Stimulated activated effector memory CD8-positive, alpha-beta T cell treated with anti-CD3 and anti-CD28 coated beads, Interleukin-12 subunit alpha, Interleukin-12 subunit beta, amount 100 ng/mL, for 72 hours (primary cell): ENCODE results near the gene RAE1.

Experiments
- ATAC-seq: fragments of 150-1000 bp; cut with Tn5 transposase; 2 replicates; pipeline ENCODE4 v1.10.0; 2021
- DNase-seq, 2 donors: peaks; one replicate each; pipeline ENCODE4 v3.0.0; 2021 to 2022; ENCODE audit warnings: low spot score in 2 of 2
- H3K27ac Mint-ChIP-seq: one replicate; pipeline ENCODE4 v1.8.0; 2022; ENCODE audit warnings: mild to moderate bottlenecking, mixed read lengths
- H3K36me3 Mint-ChIP-seq: one replicate; pipeline ENCODE4 v1.8.0; 2022; ENCODE audit warnings: mild to moderate bottlenecking, mixed read lengths
- H3K4me1 Mint-ChIP-seq: one replicate; pipeline ENCODE4 v1.8.0; 2022; ENCODE audit warnings: mixed read lengths
- H3K4me3 Mint-ChIP-seq: one replicate; pipeline ENCODE4 v1.8.0; 2022; ENCODE audit warnings: mild to moderate bottlenecking, mixed read lengths
- H3K9me3 Mint-ChIP-seq: one replicate; pipeline ENCODE4 v1.8.0; 2022; ENCODE audit warnings: mixed read lengths

Gene RAE1

DNA sequence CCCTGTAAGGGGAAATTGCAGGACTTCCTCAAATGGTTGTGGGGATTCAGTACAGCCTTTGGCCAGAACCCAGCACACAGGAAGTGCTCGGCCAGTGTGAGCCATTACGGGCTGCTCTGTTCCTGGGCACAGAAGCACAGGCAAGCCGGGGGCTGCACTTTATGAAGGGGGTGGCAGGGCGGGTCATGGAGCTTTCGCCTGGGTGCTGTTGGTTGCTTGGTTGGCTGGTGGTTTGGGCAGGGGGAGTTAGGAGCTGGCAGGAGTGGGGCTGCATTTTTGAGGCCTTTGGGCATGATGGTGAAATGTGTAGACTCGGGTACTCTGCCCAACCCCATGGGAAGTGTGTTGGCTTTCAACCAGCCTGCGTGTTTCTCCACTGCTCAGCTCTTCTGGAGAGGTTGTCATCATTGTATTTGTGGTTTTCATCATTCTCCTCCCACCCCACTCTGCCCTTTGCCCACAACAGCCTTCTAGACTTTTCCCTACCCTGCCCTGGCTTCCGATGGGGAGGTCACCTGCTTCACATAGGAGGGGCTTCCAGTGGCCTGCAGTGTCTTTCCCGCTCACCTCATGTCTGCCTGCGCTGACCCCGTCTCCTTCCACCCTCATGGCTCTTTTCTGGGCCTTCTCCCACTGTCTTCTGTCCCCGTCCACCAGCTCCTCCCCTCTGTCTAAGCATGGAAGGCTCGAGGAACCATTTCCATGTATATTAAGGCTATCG, 24.0 kb downstream of the RAE1 start:
- peak overlapping the region; percentile 81 for H3K27ac Mint-ChIP-seq
- no peaks in the 10 kb centered on the region for H3K9me3 Mint-ChIP-seq
- ATAC-seq (no peak), DNase-seq (no peak)
- H3K4me3 Mint-ChIP-seq = no peak overlapping the region
- no peaks in the 10 kb centered on the region for H3K36me3 Mint-ChIP-seq
- H3K4me1 Mint-ChIP-seq = peaks cover 35% of the 10 kb centered on the region

DNA sequence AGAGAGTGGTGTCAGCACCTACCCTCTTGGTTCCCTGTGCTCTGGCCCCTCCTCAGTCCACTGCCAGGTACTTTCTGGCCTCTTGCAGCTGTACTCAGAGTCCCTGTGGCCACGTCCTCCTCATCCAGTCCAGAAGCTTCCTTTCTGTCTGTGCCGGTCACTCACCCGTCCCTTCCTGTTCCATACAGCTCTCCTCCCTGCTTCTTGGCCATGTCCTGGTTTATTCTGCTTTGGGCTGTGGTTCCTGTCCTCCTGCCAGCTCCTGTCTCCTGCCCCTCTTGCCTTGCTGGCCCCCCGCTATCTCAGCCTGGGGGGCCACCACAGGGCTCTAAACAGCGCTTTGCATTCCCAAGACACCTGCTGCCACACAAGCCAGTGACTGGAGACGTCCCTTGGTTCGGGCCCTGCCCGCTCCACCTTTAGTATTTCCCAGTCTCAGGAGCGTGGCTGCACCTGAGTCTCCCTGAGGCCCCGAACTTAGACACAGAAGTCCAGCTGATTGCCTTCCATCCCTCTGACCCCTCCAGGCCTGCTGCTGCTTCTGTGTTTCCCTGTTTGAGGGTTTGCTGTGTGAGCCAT, 24.7 kb downstream of the RAE1 start:
- Mint-ChIP-seq H3K36me3 (no peaks in the 10 kb centered on the region), H3K4me1 (peaks cover 33% of the 10 kb centered on the region), H3K9me3 (no peaks in the 10 kb centered on the region), H3K4me3 (no peak overlapping the region), H3K27ac (peak overlapping the region; percentile 81)
- ATAC-seq = no peak
- DNase-seq = no peak

DNA sequence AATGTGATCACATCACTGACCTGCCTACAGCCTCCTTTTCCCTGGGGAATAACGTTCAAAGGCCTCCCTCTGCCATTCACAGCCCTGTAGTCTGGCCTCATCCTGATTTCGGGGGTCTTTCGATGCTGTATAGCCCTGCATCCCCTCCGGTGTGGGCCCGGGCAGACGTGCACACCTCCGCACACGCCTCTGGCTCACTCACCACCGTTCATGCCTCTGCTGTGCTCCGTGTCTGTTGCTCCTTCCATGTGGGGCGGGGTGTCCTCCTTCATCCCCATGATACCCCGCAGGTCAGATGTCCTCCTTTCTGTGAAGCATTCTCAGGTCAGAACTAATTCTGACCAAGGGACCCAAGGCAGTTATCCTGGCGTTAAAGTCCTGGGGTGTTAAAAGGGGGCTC, 26.3 kb downstream of the RAE1 start:
- H3K36me3 Mint-ChIP-seq = peaks cover 7% of the 10 kb centered on the region
- ATAC-seq = no peak
- H3K27ac Mint-ChIP-seq = peak overlapping the region; percentile 37
- H3K4me1 Mint-ChIP-seq = peaks cover 42% of the 10 kb centered on the region
- H3K9me3 Mint-ChIP-seq = no peaks in the 10 kb centered on the region
- DNase-seq = no peak
- H3K4me3 Mint-ChIP-seq = no peak overlapping the region

DNA sequence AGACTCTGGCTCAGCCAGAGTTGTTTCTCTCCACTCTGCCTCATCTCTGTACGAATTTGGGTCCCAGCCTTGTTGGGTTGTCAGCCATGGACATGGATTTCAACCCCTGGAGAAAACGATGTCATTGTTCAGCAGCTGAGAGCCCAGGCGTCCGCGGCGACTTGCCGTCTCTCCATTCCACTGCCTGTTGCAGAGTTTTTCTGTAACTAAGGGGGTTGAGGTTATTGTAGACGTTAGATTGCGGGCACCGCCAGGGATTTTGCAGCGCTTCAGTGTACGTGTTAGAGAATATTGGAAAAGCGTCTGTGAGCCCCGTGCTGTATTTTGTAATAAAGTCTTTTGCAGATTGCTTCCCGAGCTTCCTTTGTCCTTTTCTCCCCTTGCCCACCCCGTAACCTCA, 27.1 kb downstream of the RAE1 start:
- no peak overlapping the region for H3K4me3 Mint-ChIP-seq
- H3K9me3 Mint-ChIP-seq = no peaks in the 10 kb centered on the region
- H3K27ac Mint-ChIP-seq = peak overlapping the region; percentile 37
- no peak for DNase-seq
- ATAC-seq = no peak
- peaks cover 49% of the 10 kb centered on the region for H3K4me1 Mint-ChIP-seq
- peaks cover 10% of the 10 kb centered on the region for H3K36me3 Mint-ChIP-seq

DNA sequence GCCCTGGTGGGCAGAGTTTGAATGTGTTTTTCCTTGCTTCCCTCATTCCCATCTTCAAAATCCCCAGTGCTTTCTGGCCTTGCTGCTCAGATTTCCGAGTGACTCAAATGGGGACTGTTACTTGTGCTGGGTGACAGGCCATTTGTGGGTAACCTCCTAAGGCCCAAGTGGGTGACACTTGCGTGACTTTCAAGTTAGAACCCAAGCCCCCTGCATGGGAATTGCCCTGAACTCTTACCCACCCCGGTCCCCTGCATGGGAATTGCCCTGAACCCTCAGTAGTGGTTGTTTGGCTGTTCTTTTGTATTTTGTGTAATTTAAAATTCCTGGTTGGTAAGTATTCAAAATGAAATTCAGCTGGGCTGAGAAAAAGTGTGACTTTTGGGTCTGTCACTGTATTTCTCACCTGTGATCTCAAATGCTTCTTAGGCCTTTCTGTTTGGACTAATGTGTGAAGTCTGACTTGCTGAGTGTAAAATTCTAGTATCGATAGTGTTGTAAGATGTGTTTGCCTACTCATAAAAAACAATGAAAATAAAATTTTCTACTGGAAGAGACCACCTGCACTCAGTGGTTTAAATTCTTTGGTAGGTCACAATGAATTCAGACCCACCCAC, 27.7 kb downstream of the RAE1 start:
- no peak overlapping the region for H3K4me3 Mint-ChIP-seq
- peak overlapping the region; percentile 62 for H3K27ac Mint-ChIP-seq
- DNase-seq = no peak
- peak; percentile 75 for ATAC-seq
- H3K36me3 Mint-ChIP-seq = peaks cover 15% of the 10 kb centered on the region
- peaks cover 54% of the 10 kb centered on the region for H3K4me1 Mint-ChIP-seq
- no peaks in the 10 kb centered on the region for H3K9me3 Mint-ChIP-seq

DNA sequence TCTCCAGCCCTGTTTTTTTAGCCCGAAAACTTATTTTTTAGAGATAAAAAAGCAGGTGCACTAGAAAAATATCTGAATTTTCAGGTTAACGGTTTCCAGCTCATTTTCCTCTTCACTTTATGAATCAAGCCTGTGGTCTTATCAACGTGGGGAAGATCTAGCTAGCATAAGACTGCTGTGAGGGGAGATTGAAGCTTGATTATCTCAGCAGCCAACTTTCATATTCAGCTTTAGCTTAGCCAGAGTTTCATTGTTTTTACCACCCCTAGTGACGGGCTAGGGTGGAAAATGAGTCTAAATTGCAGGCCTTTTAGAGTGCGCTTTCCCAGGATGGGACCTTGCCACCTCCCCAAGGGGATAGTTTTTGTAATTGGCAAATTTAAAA, 28.2 kb downstream of the RAE1 start:
- Mint-ChIP-seq H3K4me1 (peaks cover 57% of the 10 kb centered on the region), H3K27ac (peak overlapping the region; percentile 62), H3K4me3 (no peak overlapping the region), H3K9me3 (no peaks in the 10 kb centered on the region), H3K36me3 (peaks cover 15% of the 10 kb centered on the region)
- ATAC-seq (peak; percentile 68), DNase-seq (no peak)

DNA sequence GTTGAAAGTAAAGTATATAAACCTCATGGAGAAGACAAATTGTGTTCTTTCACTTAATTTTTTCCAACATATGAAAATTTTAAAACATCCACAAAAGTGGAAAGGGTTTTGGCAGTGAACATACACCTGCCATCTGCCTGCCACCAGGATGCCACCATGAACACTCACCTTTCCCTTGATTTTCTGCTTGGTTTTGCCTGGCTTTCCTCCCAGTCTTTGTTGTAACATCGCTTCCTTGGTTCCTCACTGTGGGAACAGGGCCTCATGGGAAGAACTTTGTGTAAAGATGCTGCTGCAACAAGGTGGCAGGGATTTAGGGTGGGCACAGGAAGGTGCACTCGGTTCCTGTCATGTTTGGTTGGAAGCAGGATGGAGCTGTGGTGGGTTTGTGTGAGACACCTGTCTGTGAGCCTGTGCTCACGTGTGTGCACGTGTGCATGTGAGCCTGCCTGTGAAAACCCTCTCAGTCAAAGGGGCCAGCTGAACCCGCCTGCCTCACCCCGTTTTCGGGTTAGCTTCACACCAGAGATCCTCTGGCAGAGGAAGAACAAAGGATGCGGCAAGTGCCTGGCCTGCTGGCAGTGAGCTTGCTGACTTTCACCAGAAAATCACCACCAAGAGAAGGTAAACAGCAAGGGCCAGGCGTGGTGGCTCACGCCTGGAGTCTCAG, 29.2 kb downstream of the RAE1 start:
- Mint-ChIP-seq H3K27ac (no peak overlapping the region), H3K4me1 (peaks cover 60% of the 10 kb centered on the region), H3K9me3 (no peaks in the 10 kb centered on the region), H3K36me3 (peaks cover 15% of the 10 kb centered on the region), H3K4me3 (no peak overlapping the region)
- ATAC-seq (no peak), DNase-seq (no peak)

DNA sequence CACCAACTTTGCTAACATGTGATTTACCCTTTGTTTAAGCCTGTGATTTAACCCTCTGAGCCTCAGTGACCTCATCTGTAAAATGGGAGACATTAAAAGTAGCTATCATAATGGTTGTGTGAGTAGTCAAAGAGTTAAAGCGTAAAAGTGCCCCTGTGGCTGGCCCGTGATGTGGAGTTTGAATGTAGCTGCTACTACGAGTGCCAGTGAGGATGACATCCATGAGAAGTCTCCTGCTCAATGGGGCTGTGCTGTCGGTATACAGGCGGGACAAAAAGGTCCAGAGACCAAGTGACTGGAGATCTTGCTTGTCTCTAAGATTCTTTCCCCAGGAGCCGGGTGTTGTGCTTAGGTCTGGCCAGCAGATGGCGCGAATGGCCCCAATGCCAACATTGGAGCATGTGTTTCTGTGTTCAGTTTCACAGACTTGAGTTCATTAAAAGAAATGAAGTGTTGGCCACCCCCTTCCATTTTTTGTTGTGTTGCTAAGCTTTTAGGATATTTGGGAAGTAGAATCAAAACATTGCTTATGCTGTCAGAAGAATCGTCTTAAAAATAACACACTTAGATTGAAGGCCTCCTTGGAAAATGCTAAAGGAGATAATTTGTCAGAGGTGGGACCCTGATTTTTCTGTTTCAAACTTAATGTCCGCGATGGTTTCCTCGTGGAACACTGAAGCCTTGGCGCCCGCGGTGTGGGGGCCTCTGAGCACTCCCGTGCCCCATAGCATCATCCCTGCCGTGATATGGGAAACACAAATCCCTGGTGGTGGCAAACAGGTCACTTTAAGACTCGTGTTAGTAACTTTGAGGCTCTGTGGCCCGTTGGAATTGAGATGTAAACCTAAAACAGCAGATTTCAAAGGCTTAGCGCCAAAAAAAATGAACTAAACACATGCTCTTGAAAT, 30.8 kb downstream of the RAE1 start:
- Mint-ChIP-seq H3K9me3 (no peaks in the 10 kb centered on the region), H3K27ac (no peak overlapping the region), H3K4me1 (peaks cover 50% of the 10 kb centered on the region), H3K4me3 (no peak overlapping the region), H3K36me3 (peaks cover 15% of the 10 kb centered on the region)
- ATAC-seq = peak; percentile 52
- DNase-seq = peak; percentile 83 to 89

DNA sequence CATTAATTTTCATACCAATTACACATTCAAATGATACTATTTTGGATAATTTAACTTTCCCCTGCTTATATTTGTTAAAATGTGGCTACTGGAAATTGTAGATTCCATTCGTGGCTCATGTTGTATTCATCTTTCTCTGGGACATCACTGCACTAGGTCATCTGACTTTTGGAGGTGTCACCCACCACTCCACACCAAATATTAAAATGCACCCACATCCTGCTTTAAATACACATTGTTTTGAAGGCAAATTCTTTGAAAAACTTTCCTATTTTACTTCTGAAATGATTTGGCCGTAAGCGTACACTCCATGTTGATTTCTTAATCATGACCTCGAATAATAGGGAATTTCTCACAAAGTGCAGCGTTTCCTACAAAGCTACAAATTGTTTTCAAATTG, 31.5 kb downstream of the RAE1 start:
- no peak overlapping the region for H3K27ac Mint-ChIP-seq
- no peaks in the 10 kb centered on the region for H3K9me3 Mint-ChIP-seq
- H3K4me1 Mint-ChIP-seq = peaks cover 46% of the 10 kb centered on the region
- peaks cover 15% of the 10 kb centered on the region for H3K36me3 Mint-ChIP-seq
- DNase-seq (no peak), ATAC-seq (no peak)
- H3K4me3 Mint-ChIP-seq = no peak overlapping the region

DNA sequence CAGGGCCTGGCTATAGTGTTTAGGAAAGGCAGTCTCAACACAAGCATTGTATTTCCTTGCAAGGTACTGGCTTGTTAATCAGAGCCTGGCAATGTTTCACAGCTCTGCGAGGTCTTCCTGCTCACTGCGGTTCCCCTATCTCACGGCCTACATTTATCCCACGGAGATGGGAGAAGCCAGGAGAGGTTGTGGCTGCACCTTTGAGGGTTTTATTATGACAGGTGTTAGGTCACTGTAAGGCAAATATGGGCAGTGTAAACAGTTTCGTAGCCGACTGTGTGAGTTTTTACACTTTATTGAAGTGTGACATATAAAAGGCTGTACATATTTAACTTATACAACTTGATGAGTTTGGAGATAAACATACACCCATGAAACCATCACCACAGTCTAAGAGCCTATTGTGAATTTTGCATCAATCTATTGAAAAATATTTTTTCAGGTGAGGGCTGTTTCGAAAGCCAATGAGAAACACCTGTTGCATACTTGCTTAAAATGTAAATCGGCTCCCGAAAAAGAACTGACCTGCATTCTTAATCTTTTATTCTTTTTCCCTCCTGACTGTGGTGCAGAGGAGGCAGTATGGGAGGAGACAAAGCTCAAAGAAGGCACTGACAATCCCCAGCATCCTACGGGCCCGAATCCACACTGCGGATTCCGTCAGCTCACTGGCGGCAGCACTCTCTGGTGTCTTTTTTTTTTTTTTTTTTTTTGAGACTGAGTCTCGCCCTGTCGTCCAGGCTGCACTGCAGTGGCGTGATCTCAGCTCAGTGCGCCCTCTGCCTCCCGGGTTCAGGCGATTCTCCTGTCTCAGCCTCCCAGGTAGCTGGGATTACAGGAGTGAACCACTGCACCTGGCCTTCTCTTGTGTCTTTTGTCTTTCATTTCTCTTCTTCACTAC, 32.6 kb downstream of the RAE1 start:
- peaks cover 15% of the 10 kb centered on the region for H3K36me3 Mint-ChIP-seq
- H3K4me3 Mint-ChIP-seq = no peak overlapping the region
- H3K4me1 Mint-ChIP-seq = peaks cover 34% of the 10 kb centered on the region
- ATAC-seq (no peak), DNase-seq (no peak)
- H3K9me3 Mint-ChIP-seq = no peaks in the 10 kb centered on the region
- H3K27ac Mint-ChIP-seq = peak overlapping the region; percentile 52

DNA sequence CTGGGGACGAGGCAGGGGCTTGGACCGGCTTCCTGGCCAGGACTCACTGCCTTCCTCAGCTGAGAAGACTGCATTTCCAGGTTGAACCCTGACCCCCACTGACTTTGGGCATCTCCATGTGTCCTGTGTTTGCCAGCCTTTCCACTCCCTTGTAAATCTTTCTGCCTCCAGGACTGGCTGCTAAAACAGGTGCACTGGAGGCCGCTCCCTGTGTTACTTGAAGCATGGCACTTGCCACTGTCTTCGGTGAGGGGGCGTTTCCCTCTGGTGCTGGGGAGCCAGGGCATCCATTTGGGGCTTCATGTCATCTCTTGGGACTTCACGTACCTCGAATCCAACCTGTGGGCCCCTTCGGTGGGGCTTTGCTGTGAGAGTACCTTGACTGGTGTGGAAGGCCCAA, 33.4 kb downstream of the RAE1 start:
- H3K4me3 Mint-ChIP-seq = no peak overlapping the region
- H3K4me1 Mint-ChIP-seq = peaks cover 29% of the 10 kb centered on the region
- H3K27ac Mint-ChIP-seq = peak overlapping the region; percentile 52
- DNase-seq (no peak), ATAC-seq (no peak)
- peaks cover 16% of the 10 kb centered on the region for H3K36me3 Mint-ChIP-seq
- H3K9me3 Mint-ChIP-seq = no peaks in the 10 kb centered on the region

DNA sequence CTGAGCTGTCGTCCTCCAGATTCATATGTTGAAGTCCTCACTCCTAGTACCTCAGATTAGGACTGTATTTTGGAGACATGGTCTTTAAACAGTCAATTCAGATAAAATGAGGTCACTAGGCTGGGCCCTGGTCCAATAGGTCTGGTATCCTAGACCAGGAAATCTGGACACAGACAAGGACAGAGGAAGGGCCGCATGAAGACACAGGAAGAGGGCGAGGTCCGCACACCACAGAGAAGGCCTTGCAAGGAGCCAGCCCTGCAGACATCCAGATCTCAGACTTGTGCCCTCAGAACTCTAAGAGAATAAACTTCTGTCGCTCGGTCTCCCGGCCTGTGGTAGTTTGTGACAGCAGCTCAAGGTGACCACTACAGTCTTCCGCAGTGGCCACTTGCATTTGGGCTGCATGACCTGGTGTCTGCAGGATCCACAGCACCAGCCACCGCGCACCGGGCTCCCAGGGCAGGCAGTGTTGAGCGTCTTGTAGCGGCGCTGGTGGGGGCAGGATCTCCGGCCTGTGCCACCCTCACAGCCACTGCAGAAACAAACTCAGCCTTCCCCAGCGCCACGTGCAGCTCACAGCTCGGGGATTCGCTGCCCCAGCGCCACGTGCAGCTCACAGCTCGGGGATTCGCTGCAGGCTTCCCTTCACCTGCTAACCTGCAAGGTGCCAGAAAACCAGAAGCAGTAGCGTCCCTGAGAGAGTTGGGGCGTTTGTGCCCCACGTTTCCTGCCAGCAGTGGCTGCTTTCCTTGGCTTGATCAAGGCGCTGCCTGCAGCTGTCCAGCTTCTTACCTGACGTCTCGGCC, 34.1 kb downstream of the RAE1 start:
- ATAC-seq (no peak), DNase-seq (no peak)
- Mint-ChIP-seq H3K9me3 (no peaks in the 10 kb centered on the region), H3K27ac (peak overlapping the region; percentile 52), H3K4me1 (peaks cover 34% of the 10 kb centered on the region), H3K4me3 (no peak overlapping the region), H3K36me3 (peaks cover 22% of the 10 kb centered on the region)

DNA sequence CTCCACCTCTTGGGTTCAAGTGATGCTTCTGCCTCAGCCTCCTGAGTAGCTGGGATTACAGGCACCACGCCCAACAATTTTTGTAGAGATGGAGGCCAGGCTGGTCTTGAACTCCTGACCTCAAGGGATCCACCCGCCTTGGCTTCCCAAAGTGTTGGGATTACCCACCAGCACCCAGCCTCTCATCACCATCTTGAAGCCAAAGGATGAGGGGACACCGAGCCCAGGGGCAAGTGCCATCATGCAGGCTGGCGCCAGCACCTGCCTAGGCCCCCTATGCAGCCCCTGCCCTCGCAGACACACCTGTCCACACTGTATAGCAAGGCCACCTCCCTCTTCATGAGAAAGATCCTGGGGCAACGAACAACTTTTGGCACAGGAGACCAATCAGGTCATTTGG, 34.9 kb downstream of the RAE1 start:
- no peak for ATAC-seq
- Mint-ChIP-seq H3K4me3 (no peak overlapping the region), H3K27ac (no peak overlapping the region), H3K9me3 (no peaks in the 10 kb centered on the region), H3K4me1 (peaks cover 39% of the 10 kb centered on the region), H3K36me3 (peaks cover 27% of the 10 kb centered on the region)
- no peak for DNase-seq
